Lower leg skin (tissue), 3 donors: Measurements from ENCODE around the gene HS6ST2.

Source experiments
- CTCF ChIP-seq, 3 donors: fragments of 450-650 bp; IDR thresholded peaks; one replicate each; pipeline ENCODE4 v1.5.1; 2016; ENCODE audit warnings: antibody characterized with exemption in 3 of 3, mild to moderate bottlenecking in 3 of 3, moderate library complexity in 2 of 3
- POLR2A ChIP-seq, 2 donors: fragments of 450-650 bp; IDR thresholded peaks; one replicate each; pipeline ENCODE4 v1.6.1; 2016 to 2017; ENCODE audit warnings: antibody characterized with exemption in 2 of 2, mild to moderate bottlenecking in 1 of 2, moderate library complexity in 1 of 2

- TF ChIP-seq CTCF (IDR thresholded peaks at IDR 0.05) (no peak), POLR2A (IDR thresholded peaks at IDR 0.05) (no peak)
Measured at GRCh38 chrX:132848296-132848970, 110.0 kb downstream of the HS6ST2 start.
